ENCODE results near the gene ACSS1.

The ACSS1 gene

DNA sequence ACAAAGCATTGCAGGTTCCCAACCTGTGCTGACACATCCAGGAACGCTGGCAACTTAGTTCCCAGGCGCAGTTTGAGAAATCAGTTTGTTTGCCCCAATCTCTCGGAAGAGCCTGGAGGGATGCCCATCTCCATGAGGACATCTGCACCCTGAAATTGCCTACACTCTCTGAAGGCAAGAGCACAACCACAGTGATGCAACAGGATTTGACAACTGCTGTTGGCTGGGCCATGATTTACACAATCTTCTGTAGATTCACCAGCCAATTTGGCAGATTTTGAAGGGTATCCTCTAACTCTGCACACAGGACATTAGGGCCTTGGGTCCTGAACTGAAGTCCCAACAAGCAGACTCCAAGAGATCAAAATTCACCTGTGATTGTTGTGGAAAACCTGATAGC, 68.8 kb downstream of the ACSS1 start:
- Histone ChIP-seq H3K36me3 (ENCODE audit: control insufficient read depth in 5 of 5, insufficient read depth in 5 of 5, low read length in 5 of 5) (no peaks in the 10 kb centered on the region), H3K9ac (ENCODE audit: low read length in 5 of 5) (peak overlapping the region in 3 of 5 donors; percentile 6 to 54 (median 6)), H3K27me3 (ENCODE audit: control insufficient read depth in 5 of 5, insufficient read depth in 4 of 5, low read length in 5 of 5) (no peaks in the 10 kb centered on the region), H3K9me3 (ENCODE audit: control insufficient read depth in 5 of 5, low read length in 5 of 5) (no peaks in the 10 kb centered on the region), H3K4me3 (ENCODE audit: low read depth in 1 of 5, low read length in 5 of 5) (no peak overlapping the region), H3K27ac (ENCODE audit: low read depth, low read length) (peak overlapping the region; percentile 80), H3K4me1 (ENCODE audit: control insufficient read depth in 5 of 5, insufficient read depth in 5 of 5, low read length in 5 of 5) (peaks cover 4 to 88% (median 87%) of the 10 kb centered on the region in 5 donors)

DNA sequence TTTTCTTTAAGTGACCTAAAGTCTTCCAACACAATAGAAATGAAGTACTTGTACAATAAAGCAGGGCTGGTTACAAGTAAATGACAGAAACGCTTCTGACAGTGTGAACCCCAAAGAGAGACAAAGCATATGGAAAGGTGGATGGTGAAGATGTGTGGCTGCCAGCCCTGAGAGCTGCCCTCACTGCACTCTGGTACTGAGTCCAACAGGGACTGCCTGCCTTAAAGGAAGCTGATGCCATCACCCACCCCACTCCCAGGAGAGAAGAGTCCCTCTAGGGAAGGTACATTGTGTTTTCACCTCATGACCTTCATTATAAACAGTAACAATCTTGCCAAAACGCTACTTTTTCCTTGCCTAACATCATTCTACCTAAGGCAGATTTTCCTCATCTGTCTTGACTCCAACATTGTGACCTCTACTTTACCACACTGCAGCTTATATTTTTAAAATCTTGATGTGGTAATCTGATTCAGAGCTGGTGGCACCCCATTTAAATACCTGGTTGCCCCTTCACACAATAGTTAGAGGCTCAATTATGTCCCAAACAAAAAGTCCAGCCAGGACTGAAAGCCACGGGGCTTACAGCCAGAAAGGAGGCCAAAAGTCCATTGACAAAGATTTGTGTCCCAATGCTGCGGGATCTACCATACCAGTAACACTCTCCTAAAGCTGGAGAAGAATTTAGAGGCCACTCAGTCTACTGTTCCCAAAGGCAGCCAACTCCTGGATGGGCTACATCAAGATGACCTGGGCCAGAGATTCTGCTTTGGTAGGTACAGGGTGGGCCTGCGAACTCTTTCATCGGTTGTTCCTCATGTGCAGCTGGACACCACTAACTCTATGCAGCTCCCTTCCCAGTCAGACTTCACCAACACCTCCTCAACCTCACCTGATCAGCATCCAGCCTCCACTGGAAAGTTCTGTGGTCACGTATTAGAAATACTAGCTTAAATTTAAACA, 69.8 kb downstream of the ACSS1 start:
- Histone ChIP-seq H3K4me3 (ENCODE audit: low read depth in 1 of 5, low read length in 5 of 5) (peak overlapping the region in 1 of 5 donors; percentile 15), H3K4me1 (ENCODE audit: control insufficient read depth in 5 of 5, insufficient read depth in 5 of 5, low read length in 5 of 5) (peaks cover 4 to 93% (median 90%) of the 10 kb centered on the region in 5 donors), H3K27me3 (ENCODE audit: control insufficient read depth in 5 of 5, insufficient read depth in 4 of 5, low read length in 5 of 5) (no peaks in the 10 kb centered on the region), H3K9ac (ENCODE audit: low read length in 5 of 5) (peak overlapping the region in 4 of 5 donors; percentile 6 to 54 (median 32)), H3K27ac (ENCODE audit: low read depth, low read length) (peak overlapping the region; percentile 80), H3K36me3 (ENCODE audit: control insufficient read depth in 5 of 5, insufficient read depth in 5 of 5, low read length in 5 of 5) (no peaks in the 10 kb centered on the region), H3K9me3 (ENCODE audit: control insufficient read depth in 5 of 5, low read length in 5 of 5) (no peaks in the 10 kb centered on the region)

DNA sequence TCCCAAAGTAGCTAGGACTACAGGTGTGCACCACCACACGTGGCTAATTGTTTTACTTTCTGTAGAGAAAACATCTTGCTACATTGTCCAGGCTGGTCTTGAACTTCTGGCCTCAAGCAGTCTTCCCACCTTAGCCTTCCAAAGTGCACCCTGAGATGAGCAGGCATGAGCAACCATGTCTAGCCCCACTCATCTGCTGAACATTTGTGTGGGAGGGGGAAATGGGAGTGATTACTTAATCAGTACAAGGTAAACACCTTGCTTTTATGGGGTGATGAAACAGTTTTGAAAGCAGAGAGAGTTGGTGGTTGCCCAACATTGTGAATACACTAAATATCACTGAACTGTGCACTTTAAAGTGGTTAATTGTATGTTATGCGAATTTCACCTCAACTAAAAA, 70.7 kb downstream of the ACSS1 start:
- Histone ChIP-seq H3K27me3 (ENCODE audit: control insufficient read depth in 5 of 5, insufficient read depth in 4 of 5, low read length in 5 of 5) (no peaks in the 10 kb centered on the region), H3K27ac (ENCODE audit: low read depth, low read length) (peak overlapping the region; percentile 80), H3K9me3 (ENCODE audit: control insufficient read depth in 5 of 5, low read length in 5 of 5) (no peaks in the 10 kb centered on the region), H3K4me3 (ENCODE audit: low read depth in 1 of 5, low read length in 5 of 5) (no peak overlapping the region), H3K9ac (ENCODE audit: low read length in 5 of 5) (peak overlapping the region in 1 of 5 donors; percentile 14), H3K36me3 (ENCODE audit: control insufficient read depth in 5 of 5, insufficient read depth in 5 of 5, low read length in 5 of 5) (peaks cover 0 to 3% (median 0%) of the 10 kb centered on the region in 5 donors), H3K4me1 (ENCODE audit: control insufficient read depth in 5 of 5, insufficient read depth in 5 of 5, low read length in 5 of 5) (peaks cover 4 to 98% (median 88%) of the 10 kb centered on the region in 5 donors)

DNA sequence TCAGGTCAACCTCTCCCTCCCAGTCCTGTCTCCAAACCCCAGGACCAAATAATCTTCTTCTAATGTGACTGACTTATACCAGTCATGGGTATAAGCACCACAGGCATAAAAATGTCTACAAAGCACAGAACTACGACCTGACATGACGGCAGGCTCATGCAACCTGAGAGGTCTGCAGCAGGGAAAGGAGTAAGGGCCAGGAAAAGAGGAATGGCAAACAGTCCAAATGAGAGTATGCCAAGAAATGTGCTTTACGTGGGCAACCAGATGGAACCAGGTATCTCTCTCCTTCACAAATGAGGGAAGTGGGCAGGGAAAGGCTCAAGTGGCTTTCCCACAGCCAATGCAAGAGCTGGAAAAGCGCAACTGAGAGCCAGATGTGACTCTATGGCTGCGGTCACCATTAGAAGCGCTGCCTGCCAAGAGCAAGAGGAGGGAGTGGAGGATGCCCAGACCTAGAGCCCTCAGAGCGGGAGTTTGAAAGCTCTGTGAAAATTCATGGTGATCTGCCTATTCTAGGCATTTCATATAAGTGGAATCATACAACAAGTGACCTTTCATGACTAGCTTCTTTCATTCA, 71.4 kb downstream of the ACSS1 start:
- peak overlapping the region in 3 of 5 donors; percentile 44 to 63 (median 56) for H3K9ac ChIP-seq (ENCODE audit: low read length in 5 of 5)
- H3K9me3 ChIP-seq (ENCODE audit: control insufficient read depth in 5 of 5, low read length in 5 of 5), result no peaks in the 10 kb centered on the region
- peak overlapping the region; percentile 80 for H3K27ac ChIP-seq (ENCODE audit: low read depth, low read length)
- H3K4me1 ChIP-seq (ENCODE audit: control insufficient read depth in 5 of 5, insufficient read depth in 5 of 5, low read length in 5 of 5), result peaks cover 4 to 99% (median 88%) of the 10 kb centered on the region in 5 donors
- peak overlapping the region in 1 of 5 donors; percentile 28 for H3K4me3 ChIP-seq (ENCODE audit: low read depth in 1 of 5, low read length in 5 of 5)
- H3K36me3 ChIP-seq (ENCODE audit: control insufficient read depth in 5 of 5, insufficient read depth in 5 of 5, low read length in 5 of 5), result peaks cover 0 to 5% (median 3%) of the 10 kb centered on the region in 5 donors
- H3K27me3 ChIP-seq (ENCODE audit: control insufficient read depth in 5 of 5, insufficient read depth in 4 of 5, low read length in 5 of 5), result no peaks in the 10 kb centered on the region

DNA sequence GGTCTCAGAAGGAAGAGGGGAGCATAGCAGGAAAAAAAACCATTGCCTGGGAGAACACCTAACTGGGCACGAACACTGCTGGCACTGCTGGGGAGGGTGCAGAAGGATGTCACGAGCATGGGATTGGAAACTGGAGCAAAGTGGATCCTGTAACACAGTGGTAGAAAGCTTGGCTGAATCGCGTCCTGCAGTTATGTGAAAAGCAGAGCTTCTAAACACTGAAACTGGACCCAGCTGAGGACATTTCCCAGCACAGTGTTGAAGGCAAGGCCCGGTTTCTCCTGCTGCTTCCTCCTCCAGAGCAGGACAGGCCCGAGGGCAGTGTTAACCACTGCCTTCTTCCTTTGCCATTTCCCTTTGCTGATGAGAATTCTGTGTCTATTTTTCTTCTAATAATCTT, 72.1 kb downstream of the ACSS1 start:
- H3K9ac ChIP-seq (ENCODE audit: low read length in 5 of 5), result peak overlapping the region in 4 of 5 donors; percentile 5 to 63 (median 50)
- H3K4me1 ChIP-seq (ENCODE audit: control insufficient read depth in 5 of 5, insufficient read depth in 5 of 5, low read length in 5 of 5), result peaks cover 8 to 99% (median 88%) of the 10 kb centered on the region in 5 donors
- no peaks in the 10 kb centered on the region for H3K9me3 ChIP-seq (ENCODE audit: control insufficient read depth in 5 of 5, low read length in 5 of 5)
- no peaks in the 10 kb centered on the region for H3K27me3 ChIP-seq (ENCODE audit: control insufficient read depth in 5 of 5, insufficient read depth in 4 of 5, low read length in 5 of 5)
- H3K36me3 ChIP-seq (ENCODE audit: control insufficient read depth in 5 of 5, insufficient read depth in 5 of 5, low read length in 5 of 5), result peaks cover 0 to 12% (median 8%) of the 10 kb centered on the region in 5 donors
- H3K27ac ChIP-seq (ENCODE audit: low read depth, low read length), result peak overlapping the region; percentile 80
- H3K4me3 ChIP-seq (ENCODE audit: low read depth in 1 of 5, low read length in 5 of 5), result no peak overlapping the region

DNA sequence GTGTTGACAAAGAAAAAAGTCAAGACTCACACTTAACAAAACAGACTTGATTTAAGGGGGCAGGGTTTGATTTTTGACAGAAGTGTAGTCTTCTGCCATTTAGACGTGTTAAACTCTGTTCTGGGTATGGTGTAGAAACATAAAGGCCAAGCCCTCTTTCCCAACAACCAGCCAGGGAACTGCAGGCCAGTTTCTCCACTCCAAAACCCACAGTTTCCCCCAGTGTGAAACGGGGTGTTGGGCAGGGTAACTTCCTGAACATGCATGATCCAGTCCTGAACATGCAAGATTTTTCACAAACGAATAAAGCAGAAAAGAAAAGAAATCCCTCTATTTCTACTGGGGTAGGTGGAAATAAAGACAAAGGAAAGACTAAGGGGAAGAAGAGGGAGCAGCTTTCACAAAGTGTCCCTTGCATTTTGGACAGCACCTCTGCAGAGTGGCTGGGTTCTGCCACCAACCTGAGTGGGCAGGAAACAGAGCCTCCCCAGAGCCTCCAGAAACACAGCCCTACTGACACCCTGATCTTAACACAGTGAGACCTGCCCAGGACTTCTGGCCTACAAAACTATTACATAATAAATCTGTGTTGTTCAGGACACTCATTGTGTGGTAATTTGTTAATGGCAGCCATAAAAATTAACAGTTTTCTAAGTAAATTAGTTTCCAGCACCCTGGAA, 72.8 kb downstream of the ACSS1 start:
- peak overlapping the region; percentile 80 for H3K27ac ChIP-seq (ENCODE audit: low read depth, low read length)
- peak overlapping the region in 1 of 5 donors; percentile 34 for H3K4me3 ChIP-seq (ENCODE audit: low read depth in 1 of 5, low read length in 5 of 5)
- H3K4me1 ChIP-seq (ENCODE audit: control insufficient read depth in 5 of 5, insufficient read depth in 5 of 5, low read length in 5 of 5), result peaks cover 8 to 100% (median 88%) of the 10 kb centered on the region in 5 donors

DNA sequence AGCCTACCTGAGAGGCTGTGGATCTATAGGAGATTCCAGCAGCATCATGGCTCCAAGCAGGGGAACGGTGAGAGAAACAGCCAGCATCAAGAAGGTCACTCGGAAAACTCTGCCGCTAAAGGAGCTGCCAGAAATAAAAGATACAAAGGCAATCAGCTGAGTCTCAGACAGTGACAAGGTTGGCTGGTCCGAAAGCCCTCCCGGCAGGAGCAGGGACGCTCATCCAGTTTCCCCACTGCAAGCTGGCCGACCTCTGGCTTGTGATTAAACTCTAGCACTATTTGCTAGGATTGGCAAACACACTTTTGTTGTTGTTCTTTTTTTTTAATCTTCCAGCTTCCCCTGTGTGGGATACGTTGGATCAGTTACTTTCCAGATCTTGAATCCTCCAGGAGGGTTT, 74.0 kb downstream of the ACSS1 start:
- no peak overlapping the region for H3K4me3 ChIP-seq (ENCODE audit: low read depth in 1 of 5, low read length in 5 of 5)
- no peaks in the 10 kb centered on the region for H3K9me3 ChIP-seq (ENCODE audit: control insufficient read depth in 5 of 5, low read length in 5 of 5)
- H3K36me3 ChIP-seq (ENCODE audit: control insufficient read depth in 5 of 5, insufficient read depth in 5 of 5, low read length in 5 of 5), result peaks cover 0 to 29% (median 21%) of the 10 kb centered on the region in 5 donors
- no peaks in the 10 kb centered on the region for H3K27me3 ChIP-seq (ENCODE audit: control insufficient read depth in 5 of 5, insufficient read depth in 4 of 5, low read length in 5 of 5)
- H3K9ac ChIP-seq (ENCODE audit: low read length in 5 of 5), result peak overlapping the region in 1 of 5 donors; percentile 28
- peak overlapping the region; percentile 80 for H3K27ac ChIP-seq (ENCODE audit: low read depth, low read length)
- H3K4me1 ChIP-seq (ENCODE audit: control insufficient read depth in 5 of 5, insufficient read depth in 5 of 5, low read length in 5 of 5), result peaks cover 8 to 99% (median 87%) of the 10 kb centered on the region in 5 donors

More for the DNA sequence above, 72.8 kb downstream of the ACSS1 start:
- peaks cover 0 to 19% (median 15%) of the 10 kb centered on the region in 5 donors for H3K36me3 ChIP-seq (ENCODE audit: control insufficient read depth in 5 of 5, insufficient read depth in 5 of 5, low read length in 5 of 5)
- H3K9me3 ChIP-seq (ENCODE audit: control insufficient read depth in 5 of 5, low read length in 5 of 5), result no peaks in the 10 kb centered on the region
- peak overlapping the region in 3 of 5 donors; percentile 24 to 63 (median 44) for H3K9ac ChIP-seq (ENCODE audit: low read length in 5 of 5)
- H3K27me3 ChIP-seq (ENCODE audit: control insufficient read depth in 5 of 5, insufficient read depth in 4 of 5, low read length in 5 of 5), result no peaks in the 10 kb centered on the region

DNA sequence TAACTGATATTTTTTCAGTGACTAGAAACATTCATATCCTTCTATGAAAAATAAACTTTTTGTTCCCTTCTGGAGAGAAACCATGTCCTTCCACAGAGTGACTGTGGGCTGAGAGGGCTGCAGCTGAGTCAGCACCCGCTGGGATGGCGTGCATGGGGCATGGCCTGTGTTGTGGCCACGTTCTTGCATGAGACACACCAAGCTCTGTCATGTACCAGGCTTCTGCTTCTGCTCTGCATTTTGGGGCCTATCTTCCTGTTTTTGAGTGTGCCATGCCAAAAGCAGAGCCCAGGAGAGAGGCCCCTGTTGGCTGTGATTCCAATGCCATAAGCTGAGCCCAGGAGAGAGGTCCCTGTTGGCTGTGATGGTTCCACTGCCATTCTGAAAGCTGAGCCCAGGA, 76.1 kb downstream of the ACSS1 start:
- Histone ChIP-seq H3K36me3 (ENCODE audit: control insufficient read depth in 5 of 5, insufficient read depth in 5 of 5, low read length in 5 of 5) (peaks cover 3 to 37% (median 31%) of the 10 kb centered on the region in 5 donors), H3K4me1 (ENCODE audit: control insufficient read depth in 5 of 5, insufficient read depth in 5 of 5, low read length in 5 of 5) (peaks cover 8 to 99% (median 87%) of the 10 kb centered on the region in 5 donors), H3K4me3 (ENCODE audit: low read depth in 1 of 5, low read length in 5 of 5) (no peak overlapping the region), H3K9ac (ENCODE audit: low read length in 5 of 5) (no peak overlapping the region), H3K27ac (ENCODE audit: low read depth, low read length) (peak overlapping the region; percentile 56), H3K27me3 (ENCODE audit: control insufficient read depth in 5 of 5, insufficient read depth in 4 of 5, low read length in 5 of 5) (no peaks in the 10 kb centered on the region), H3K9me3 (ENCODE audit: control insufficient read depth in 5 of 5, low read length in 5 of 5) (no peaks in the 10 kb centered on the region)

DNA sequence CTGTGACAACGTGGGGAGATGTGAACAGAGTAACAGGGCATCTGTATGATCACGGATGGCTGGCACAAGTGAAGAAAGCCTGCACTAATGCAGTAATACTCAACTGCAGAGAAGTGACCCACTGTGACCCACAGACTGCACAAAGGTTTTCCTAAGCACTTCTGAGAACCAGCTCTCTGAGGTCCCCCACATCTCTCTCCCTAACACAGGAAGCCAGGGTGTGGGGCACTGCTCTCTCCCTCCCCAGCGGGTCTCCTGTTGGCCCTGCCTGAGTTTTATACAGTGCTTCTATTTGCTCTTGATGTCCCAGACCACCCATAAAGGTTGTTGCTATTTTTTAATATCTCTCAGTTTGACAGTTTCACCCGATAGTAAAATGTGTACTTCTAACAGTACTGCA, 76.7 kb downstream of the ACSS1 start:
- Histone ChIP-seq H3K27me3 (ENCODE audit: control insufficient read depth in 5 of 5, insufficient read depth in 4 of 5, low read length in 5 of 5) (no peaks in the 10 kb centered on the region), H3K4me1 (ENCODE audit: control insufficient read depth in 5 of 5, insufficient read depth in 5 of 5, low read length in 5 of 5) (peaks cover 6 to 95% (median 83%) of the 10 kb centered on the region in 5 donors), H3K4me3 (ENCODE audit: low read depth in 1 of 5, low read length in 5 of 5) (no peak overlapping the region), H3K9ac (ENCODE audit: low read length in 5 of 5) (no peak overlapping the region), H3K36me3 (ENCODE audit: control insufficient read depth in 5 of 5, insufficient read depth in 5 of 5, low read length in 5 of 5) (peaks cover 8 to 42% (median 36%) of the 10 kb centered on the region in 5 donors), H3K27ac (ENCODE audit: low read depth, low read length) (peak overlapping the region; percentile 56), H3K9me3 (ENCODE audit: control insufficient read depth in 5 of 5, low read length in 5 of 5) (no peaks in the 10 kb centered on the region)
